SK-MEL-5 (cell line): ENCODE measurements around the gene DENND1A. TPM values are rescaled to one million over a fixed set of nuclear protein-coding genes. Genes with fewer than 3 reads are reported as not detected.
"Not testable (repeated sequence)": the region's sequence is repeated elsewhere in the genome, so short reads cannot be mapped to it uniquely, and the experiment has no call there.

Source experiments
- DNase-seq: peaks from one replicate; pipeline ENCODE4 v3.0.0-alpha.2; 2016; ENCODE audit warnings: low read depth, low spot score
- in situ Hi-C: cut with HindIII; loops from 2 replicates; pipeline ENCODE4 v1.10.0; 2016; ENCODE audit warnings: low sequenced_read_pairs, high pct_unique_total_duplicates, low pct_unique_long_range_greater_than_20kb
- total RNA-seq: library from RNA; depleted of rRNA; stranded (reverse); fragments of >200 nt; shearing (Covaris generic); gene quantifications from 2 replicates; pipeline ENCODE4 v1.2.3, GENCODE V29; 2014

DENND1A gene
- total RNA-seq, 1 experiment from 2014 or later, result 30.4 TPM

DNA sequence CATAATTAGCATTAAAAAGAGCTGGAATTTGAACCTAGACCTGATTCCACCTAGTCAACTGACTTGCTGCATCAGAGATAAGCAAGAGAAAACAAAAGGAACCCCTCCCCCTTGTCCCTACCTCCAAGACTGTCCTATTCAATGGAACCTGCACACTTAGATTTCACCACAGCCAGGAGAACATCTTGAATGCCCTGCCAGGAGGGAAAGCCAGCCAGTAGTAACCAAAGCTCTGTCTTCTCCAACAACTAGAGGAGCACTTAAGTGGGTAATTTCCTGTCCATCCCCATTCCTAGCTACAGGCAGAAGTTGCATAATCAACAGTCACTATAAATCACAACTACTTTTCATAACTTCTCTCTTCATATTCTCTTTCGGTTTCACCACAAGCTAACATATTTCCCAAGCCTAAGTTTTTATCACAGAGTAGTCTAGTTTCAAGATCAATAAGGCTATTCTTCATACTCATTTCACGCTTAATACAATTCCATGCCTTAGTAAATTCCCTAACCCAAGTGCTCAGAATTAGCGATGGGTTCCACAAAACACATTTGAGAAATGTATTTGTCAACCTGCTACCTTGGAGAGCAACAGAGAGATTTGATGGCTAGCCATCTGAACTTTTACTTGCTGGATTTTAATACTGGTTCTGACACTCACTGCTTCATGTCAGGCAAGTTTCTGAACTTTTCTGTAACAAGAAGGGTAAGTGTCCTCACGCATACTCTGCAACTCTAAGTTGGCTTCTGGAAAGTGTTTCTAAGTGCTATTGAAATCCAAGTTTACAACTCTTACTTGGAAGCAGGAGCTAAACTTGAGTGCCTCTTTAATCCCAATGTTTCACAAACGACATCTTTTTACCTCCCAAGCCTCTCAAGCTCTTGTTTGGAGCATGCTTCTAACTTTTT, 2.0 kb downstream of the DENND1A start:
- peak; percentile 62 for DNase-seq
- in situ Hi-C loops, result no loop called here

- in situ Hi-C loops, result no loop called here
Observed at GRCh38 chr9:123926941-123927340, 3.0 kb downstream of the DENND1A start.

DNA sequence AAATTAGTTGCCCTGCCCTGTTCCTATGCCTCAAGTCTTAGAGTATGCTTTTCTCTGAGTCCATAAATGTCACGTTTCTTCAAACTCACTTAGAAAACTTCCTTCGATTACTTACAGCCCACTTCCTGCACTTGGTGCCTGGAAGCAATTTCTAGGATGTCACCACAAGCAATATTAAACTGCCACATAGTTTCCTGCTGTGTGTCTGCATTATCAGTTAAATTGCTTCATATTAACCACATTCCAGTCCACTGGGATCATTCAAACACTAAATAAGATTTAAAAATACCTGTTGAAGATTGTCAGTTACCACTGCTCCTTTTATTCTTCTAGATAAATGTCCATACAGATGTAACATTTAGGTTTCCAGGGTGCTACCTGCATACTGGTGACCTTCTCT, 4.1 kb downstream of the DENND1A start:
- DNase-seq, result no peak
- in situ Hi-C loops, result no loop called here

More at GRCh38 chr9:123926941-123927340, 3.0 kb downstream of the DENND1A start:
- no peak for DNase-seq

GRCh38 chr9:123925161-123925560, 4.8 kb downstream of the DENND1A start:
- no peak for DNase-seq
- in situ Hi-C loops, result no loop called here

DNA sequence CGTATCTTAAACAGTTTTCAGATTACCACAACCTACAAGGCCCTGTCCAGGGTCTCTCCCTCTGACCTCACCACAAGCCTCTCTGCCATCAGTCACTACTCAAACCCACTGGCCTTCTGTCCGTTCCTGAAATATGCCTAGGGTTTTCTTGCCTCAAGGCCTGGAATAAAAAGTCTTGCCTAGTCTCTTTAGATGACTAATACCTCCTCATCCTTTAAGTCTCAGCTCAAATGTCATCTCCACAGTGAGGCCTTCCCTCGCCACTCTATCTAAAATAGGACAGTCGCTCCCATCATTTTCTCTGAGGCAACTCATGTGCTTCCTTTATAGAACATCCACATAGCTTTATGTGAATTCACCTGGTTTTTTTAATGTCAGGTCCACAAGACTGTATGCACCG, 5.2 kb downstream of the DENND1A start:
- DNase-seq, result no peak
- in situ Hi-C loops, result no loop called here

GRCh38 chr9:123923884-123924283, 6.0 kb downstream of the DENND1A start:
- in situ Hi-C loops, result no loop called here
- no peak for DNase-seq

DNA sequence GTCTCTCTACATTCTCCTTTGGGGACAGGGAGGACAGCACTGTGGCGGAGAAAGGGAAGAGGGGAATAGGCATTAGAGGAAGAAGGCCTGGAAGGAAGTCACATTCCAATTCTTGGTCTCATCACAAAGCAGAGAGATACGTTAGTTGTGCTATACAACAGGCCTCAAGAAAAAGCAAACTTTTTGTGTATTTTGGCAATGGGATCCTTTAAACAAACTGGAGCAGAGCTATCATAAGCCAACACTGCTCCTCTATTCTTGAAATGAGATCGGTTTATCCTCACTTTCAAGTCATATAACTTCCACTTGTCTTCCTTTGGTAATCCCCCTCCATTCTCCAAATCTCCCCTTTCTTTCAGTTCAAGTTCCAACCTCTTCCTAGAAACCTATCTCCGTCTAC, 6.5 kb downstream of the DENND1A start:
- in situ Hi-C loops, result no loop called here
- no peak for DNase-seq

DNA sequence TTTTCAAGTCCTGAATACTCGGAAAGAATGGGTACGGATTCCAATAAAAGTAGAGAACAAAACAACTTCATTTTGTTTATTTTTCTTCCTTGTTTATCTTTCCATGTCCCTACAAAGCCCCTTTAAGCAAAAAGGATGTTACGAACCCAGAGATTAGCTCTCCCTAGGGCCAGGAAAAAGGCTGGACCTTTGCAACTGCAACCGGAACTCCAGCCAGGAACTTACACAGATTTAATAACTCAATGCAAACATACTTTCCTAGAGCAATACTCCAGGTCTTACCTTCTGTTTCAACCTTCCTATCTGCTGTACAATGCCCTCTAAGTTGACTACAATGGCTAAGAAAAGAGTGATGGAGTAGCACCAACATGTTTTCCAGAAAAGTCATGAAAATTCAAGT, 7.0 kb downstream of the DENND1A start:
- DNase-seq, result no peak
- in situ Hi-C loops, result no loop called here

- DNase-seq, result no peak
- in situ Hi-C loops, result no loop called here
Observed at GRCh38 chr9:123922431-123922830, 7.5 kb downstream of the DENND1A start.

DNA sequence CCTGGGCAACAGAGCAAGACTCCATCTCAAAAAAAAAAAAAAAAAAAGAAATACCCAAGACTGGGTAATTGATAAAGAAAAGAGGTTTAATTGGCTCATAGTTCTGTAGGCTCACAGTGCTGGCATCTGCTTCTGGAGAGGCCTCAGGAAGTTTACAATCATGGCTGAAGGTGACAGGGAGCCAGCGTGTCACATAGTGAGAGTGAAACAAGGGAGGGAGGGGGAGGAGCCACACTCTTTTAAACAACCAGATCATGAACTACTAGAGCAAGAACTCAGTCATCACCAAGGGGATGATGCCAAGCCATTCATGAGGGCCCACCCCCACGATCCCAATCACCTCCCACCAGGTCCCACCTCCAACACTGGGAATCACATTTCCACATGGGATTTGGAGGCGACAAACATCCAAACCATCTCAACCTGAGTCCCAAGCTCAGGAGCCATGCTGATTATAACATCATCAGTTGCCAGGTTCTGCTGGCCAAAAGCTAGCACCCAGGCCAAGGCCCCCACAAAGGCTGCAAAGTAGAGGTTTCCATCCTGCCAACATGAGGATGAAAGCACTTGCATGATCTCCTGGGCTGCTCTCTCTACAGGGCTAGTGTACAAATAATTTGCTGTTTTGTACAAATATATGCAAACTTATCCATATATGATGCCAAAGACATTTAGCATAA, 15.3 kb downstream of the DENND1A start:
- in situ Hi-C loops, result no loop called here

GRCh38 chr9:123912167-123912897, 17.6 kb downstream of the DENND1A start:
- in situ Hi-C loops, result no loop called here
- peak; percentile 68 for DNase-seq

More for the DNA sequence above, 15.3 kb downstream of the DENND1A start:
- DNase-seq, result no peak

DNA sequence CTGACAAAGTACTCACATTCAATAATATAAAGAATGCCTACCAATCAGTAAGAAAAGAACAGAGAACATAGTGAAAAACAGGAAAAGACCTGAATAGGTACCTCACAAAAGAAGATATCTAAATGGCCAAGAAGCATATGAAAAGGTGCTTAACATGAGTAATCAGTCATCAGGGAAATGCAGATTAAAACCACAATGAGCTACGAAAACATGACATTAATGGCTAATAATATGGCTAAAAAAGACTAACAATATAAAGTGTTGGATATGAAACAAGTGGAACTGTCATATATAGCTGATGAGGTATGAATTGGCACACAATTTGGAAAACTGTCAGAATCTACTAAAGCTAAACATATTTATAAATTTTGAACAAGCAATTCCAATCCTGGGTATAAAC, 18.9 kb downstream of the DENND1A start:
- in situ Hi-C loops, result no loop called here
- no peak for DNase-seq

DNA sequence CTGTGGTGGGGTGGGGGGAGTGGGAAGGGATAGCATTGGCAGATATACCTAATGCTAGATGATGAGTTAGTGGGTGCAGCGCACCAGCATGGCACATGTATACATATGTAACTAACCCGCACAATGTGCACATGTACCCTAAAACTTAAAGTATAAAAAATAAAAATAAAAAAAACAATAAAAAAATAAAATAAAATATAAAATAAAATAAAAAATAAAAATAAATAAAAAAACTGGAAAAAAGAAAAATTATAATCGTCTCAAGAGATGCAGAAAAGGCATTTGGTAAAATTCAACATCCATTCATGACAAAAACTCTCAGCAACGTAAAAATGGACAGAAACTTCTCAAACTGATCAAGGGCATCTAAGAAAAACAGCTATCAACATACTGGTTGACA, 20.7 kb downstream of the DENND1A start:
- DNase-seq, in situ Hi-C loops: not testable (repeated sequence)

DNA sequence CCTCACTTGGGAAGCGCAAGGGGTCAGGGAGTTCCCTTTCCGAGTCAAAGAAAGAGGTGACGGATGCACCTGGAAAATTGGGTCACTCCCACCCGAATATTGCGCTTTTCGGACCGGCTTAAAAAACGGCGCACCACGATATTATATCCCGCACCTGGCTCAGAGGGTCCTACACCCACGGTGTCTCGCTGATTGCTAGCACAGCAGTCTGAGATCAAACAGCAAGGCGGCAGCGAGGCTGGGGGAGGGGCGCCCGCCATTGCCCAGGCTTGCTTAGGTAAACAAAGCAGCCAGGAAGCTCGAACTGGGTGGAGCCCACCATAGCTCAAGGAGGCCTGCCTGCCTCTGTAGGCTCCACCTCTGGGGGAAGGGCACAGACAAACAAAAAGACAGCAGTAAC, 26.4 kb downstream of the DENND1A start:
- DNase-seq, in situ Hi-C loops: not testable (repeated sequence)

GRCh38 chr9:123894822-123895221, 35.1 kb downstream of the DENND1A start:
- in situ Hi-C loops, result no loop called here
- no peak for DNase-seq

- in situ Hi-C loops, result no loop called here
- DNase-seq, result peak; percentile 83
Observed at GRCh38 chr9:123893831-123894460, 36.0 kb downstream of the DENND1A start.

DNA sequence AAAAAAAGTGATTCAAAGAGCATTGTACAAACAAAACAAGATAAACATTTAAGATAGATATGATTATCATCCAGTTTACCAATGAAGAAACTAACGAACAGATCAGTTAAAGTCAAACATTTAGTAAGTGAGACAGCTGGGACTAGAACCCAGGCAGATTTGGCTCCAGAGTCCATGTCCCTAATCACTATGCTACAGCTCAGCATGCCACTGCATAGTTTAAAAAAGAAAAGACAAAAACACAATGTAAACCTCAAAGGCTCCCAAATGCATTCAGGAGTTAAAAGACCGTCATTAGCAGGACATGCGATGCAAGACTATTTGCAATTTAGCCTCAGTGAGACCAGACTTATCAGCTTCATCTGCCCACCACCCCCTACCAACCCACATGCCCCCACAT, 36.8 kb downstream of the DENND1A start:
- DNase-seq, result no peak
- in situ Hi-C loops, result no loop called here

- no peak for DNase-seq
- in situ Hi-C loops, result no loop called here
Observed at GRCh38 chr9:123887837-123888236, 42.1 kb downstream of the DENND1A start.
